Right cardiac atrium (tissue), 5 donors: ENCODE results near the gene CRIP2. TPM values are rescaled to one million over a fixed set of nuclear protein-coding genes. Genes with fewer than 3 reads are reported as not detected.
A peak's percentile ranks its signal among the peaks of the same experiment; 100 is the strongest.

ENCODE experiments used
- ATAC-seq, 2 donors: fragments of 200-7000 bp; cut with Tn5 transposase; one replicate each; pipeline versions ENCODE4 v1.8.0 to v1.9.1; 2020; ENCODE audit warnings: moderate library complexity in 2 of 2, mild to moderate bottlenecking in 1 of 2
- DNase-seq, 3 donors: peaks; one replicate each; pipeline ENCODE4 v3.0.0-alpha.2; 2020
- H3K27ac ChIP-seq: one replicate; pipeline ENCODE4 v1.5.1; 2013; ENCODE audit warnings: mild to moderate bottlenecking, low read length, control low read depth, moderate library complexity
- H3K27me3 ChIP-seq: one replicate; pipeline ENCODE4 v1.6.1; 2013; ENCODE audit not compliant: control insufficient read depth, insufficient read depth
- H3K4me1 ChIP-seq: one replicate; pipeline ENCODE4 v1.6.1; 2013; ENCODE audit warnings: low read length; ENCODE audit not compliant: control insufficient read depth, insufficient read depth
- H3K4me3 ChIP-seq: one replicate; pipeline ENCODE4 v1.5.1; 2013; ENCODE audit warnings: low read length, control low read depth
- H3K9me3 ChIP-seq: one replicate; pipeline ENCODE4 v1.6.1; 2013; ENCODE audit warnings: low read length; ENCODE audit not compliant: control insufficient read depth
- WGBS: extraction: QIAGEN DNeasy Blood & Tissue Kit; methylation state at CpG from one replicate; pipeline ENCODE4 v1.1.7; 2013; 5-methylcytosine and 5-hydroxymethylcytosine counted together
- intact Hi-C, 4 donors: fragments of 100-400 bp; cut with DNase I; formaldehyde crosslinking; loops; one replicate each; pipeline versions ENCODE4 v1.11.0 to v1.14.0; 2022 to 2023
- polyA plus RNA-seq: library from polyadenylated mRNA; stranded (reverse); fragments of 200-250 nt; gene quantifications from one replicate; pipeline ENCODE4 v1.2.3, GENCODE V29; 2013
- total RNA-seq, 4 donors: library from RNA; stranded (reverse); fragmentation: NEBNext Ultra II Directional; extraction: Animal tissue kit (Norgen Biotek cat#: 25700); gene quantifications; one replicate each; pipeline ENCODE4 v1.2.1, GENCODE V29; 2021
- donor health status: healthy with polysubstance abuse.
- donor health status: DM: no; HTN: yes; CAD: no.
- donor health status: DM: no; HTN: no; CAD: no.
- donor health status: DM: no; HTN: yes; CAD: no; lungs with severe emphysema.
- donor health status: DM: yes; HTN: yes; CAD: no.

CRIP2 gene
- total and polyA plus RNA-seq, 5 donors = 1,091 to 1,790 (median 1,274) TPM

- 86% methylated on average over 12 of the region's 12 CpGs for WGBS
- Histone ChIP-seq H3K4me3 (no peak overlapping the region), H3K27ac (no peak overlapping the region), H3K4me1 (no peaks in the 10 kb centered on the region), H3K9me3 (no peaks in the 10 kb centered on the region), H3K27me3 (no peaks in the 10 kb centered on the region)
- ATAC-seq (no peak), DNase-seq (peak in 2 of 3 donors; percentile 9 to 38)
- intact Hi-C loops = no loop called here
These were observed 31.8 kb upstream of the CRIP2 start for GRCh38 chr14:105442834-105443233.

GRCh38 chr14:105444859-105445258, 29.8 kb upstream of the CRIP2 start:
- H3K4me3 ChIP-seq = no peak overlapping the region
- peak; percentile 13 to 48 (median 42) for DNase-seq
- no peak overlapping the region for H3K27ac ChIP-seq
- no peaks in the 10 kb centered on the region for H3K9me3 ChIP-seq
- H3K27me3 ChIP-seq = no peaks in the 10 kb centered on the region
- ATAC-seq = no peak
- H3K4me1 ChIP-seq = no peaks in the 10 kb centered on the region
- WGBS = 90% methylated on average over 17 of the region's 17 CpGs
- intact Hi-C loops = loop anchor here in 2 of 4 donors (5.0 kb wide), 2 partner anchors 42 to 73 kb away; partner anchors contain the start of gene CRIP1 (in 1 of the 2)

GRCh38 chr14:105445290-105445689, 29.3 kb upstream of the CRIP2 start:
- Histone ChIP-seq H3K9me3 (no peaks in the 10 kb centered on the region), H3K27ac (no peak overlapping the region), H3K4me3 (no peak overlapping the region), H3K4me1 (no peaks in the 10 kb centered on the region), H3K27me3 (no peaks in the 10 kb centered on the region)
- peak; percentile 11 to 59 (median 45) for DNase-seq
- no peak for ATAC-seq
- 82% methylated on average over 24 of the region's 24 CpGs for WGBS
- intact Hi-C loops = loop anchor here in 2 of 4 donors (5.0 kb wide), 2 partner anchors 42 to 73 kb away; partner anchors contain the start of gene CRIP1 (in 1 of the 2)

GRCh38 chr14:105445901-105446845, 28.4 kb upstream of the CRIP2 start:
- Histone ChIP-seq H3K4me1 (no peaks in the 10 kb centered on the region), H3K4me3 (no peak overlapping the region), H3K9me3 (no peaks in the 10 kb centered on the region), H3K27me3 (no peaks in the 10 kb centered on the region), H3K27ac (no peak overlapping the region)
- DNase-seq = peak; percentile 17 to 52 (median 39)
- intact Hi-C loops = loop anchor here in 2 of 4 donors (5.0 kb wide), 2 partner anchors 41 to 74 kb away; partner anchors contain the start of gene CRIP1 (in 1 of the 2)
- WGBS = 83% methylated on average over 26 of the region's 26 CpGs
- no peak for ATAC-seq

DNA sequence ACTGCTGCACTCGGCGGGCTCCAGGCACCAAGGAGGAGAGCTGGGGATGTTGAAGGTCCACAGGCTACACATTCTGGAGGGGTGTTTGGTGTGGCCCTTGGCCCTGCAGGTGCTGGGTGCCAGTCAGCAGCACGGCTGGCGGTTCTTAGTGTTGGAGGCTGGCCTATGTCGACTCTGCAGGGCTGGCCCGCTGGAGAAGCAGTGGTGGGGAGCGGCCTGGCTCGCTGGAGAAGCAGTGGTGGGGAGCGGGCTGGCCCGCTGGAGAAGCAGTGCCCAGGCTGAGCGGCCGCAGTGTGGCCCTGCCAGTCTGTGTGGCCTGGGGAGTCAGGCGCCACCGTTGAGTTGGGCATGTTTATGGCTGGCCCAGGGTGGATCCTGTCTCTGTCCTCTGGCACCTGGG, 27.6 kb upstream of the CRIP2 start:
- Histone ChIP-seq H3K4me3 (no peak overlapping the region), H3K9me3 (no peaks in the 10 kb centered on the region), H3K4me1 (no peaks in the 10 kb centered on the region), H3K27ac (no peak overlapping the region), H3K27me3 (no peaks in the 10 kb centered on the region)
- intact Hi-C loops = loop anchor here in 2 of 4 donors (5.0 kb wide), 2 partner anchors 40 to 75 kb away; partner anchors contain the start of gene CRIP1 (in 1 of the 2)
- ATAC-seq = no peak
- peak in 2 of 3 donors; percentile 27 to 37 for DNase-seq
- WGBS = 78% methylated on average over 14 of the region's 14 CpGs

- no peak overlapping the region for H3K27ac ChIP-seq
- intact Hi-C loops = loop anchor here in 2 of 4 donors (5.0 kb wide), 2 partner anchors 39 to 76 kb away; partner anchors contain the start of gene CRIP1 (in 1 of the 2)
- H3K4me1 ChIP-seq = no peaks in the 10 kb centered on the region
- 75% methylated on average over 31 of the region's 31 CpGs for WGBS
- no peak overlapping the region for H3K4me3 ChIP-seq
- no peaks in the 10 kb centered on the region for H3K9me3 ChIP-seq
- ATAC-seq (peak; percentile 1 to 6), DNase-seq (peak; percentile 18 to 61 (median 45))
- no peaks in the 10 kb centered on the region for H3K27me3 ChIP-seq
These were observed 26.7 kb upstream of the CRIP2 start for GRCh38 chr14:105447651-105448640.

- ATAC-seq (peak; percentile 87 to 88), DNase-seq (peak; percentile 77 to 93 (median 93))
- intact Hi-C loops = loop anchor here in 2 of 4 donors (5.0 kb wide), 2 partner anchors 39 to 76 kb away; partner anchors contain the start of gene CRIP1 (in 1 of the 2)
- Histone ChIP-seq H3K4me3 (no peak overlapping the region), H3K27me3 (no peaks in the 10 kb centered on the region), H3K4me1 (no peaks in the 10 kb centered on the region), H3K9me3 (no peaks in the 10 kb centered on the region), H3K27ac (no peak overlapping the region)
- 24% methylated on average over 16 of the region's 16 CpGs for WGBS
These were observed 25.9 kb upstream of the CRIP2 start for GRCh38 chr14:105448706-105449111.

DNA sequence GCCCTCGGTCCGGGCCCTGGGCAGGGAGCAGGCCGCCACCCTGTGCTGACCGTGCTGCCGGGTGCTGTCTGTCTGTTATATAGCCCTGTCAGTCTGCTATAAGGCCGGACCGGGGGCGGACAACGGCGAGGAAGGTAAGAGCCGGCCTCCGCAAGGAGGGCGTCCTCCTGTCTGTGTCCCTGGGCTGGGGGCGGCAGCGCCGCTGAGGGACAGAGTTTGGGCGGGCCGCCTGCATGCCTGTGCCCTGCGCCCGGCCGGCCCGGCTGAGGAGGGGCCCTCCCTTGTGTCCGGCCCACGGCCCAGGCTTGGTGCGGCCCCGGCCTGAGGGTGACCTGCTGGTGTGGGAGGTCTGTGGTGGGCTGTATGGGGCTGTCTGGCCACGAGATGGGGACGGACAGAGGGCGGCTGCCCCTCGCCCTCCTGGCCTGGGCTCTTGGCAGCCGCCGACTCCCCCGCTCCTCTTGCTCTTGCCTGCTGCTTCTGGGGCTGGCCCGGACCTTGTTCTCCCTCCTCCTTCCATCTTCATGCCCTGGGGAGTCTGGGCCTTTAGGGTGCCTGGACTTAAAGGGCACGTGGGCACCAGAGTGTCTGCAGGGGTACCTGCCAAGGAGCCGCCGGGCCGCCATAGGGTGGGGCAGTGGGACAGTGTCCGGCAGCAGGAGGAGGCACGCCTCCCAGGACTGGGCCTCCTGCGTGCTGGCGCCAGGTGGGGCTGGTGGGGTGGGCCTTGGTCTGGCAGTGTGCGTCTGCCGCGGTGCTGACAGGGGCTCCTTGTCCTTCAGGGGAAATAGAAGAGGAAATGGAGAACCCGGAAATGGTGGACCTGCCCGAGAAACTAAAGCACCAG, 25.1 kb upstream of the CRIP2 start:
- WGBS = 86% methylated on average over 47 of the region's 47 CpGs
- Histone ChIP-seq H3K4me1 (no peaks in the 10 kb centered on the region), H3K27me3 (no peaks in the 10 kb centered on the region), H3K4me3 (no peak overlapping the region), H3K9me3 (no peaks in the 10 kb centered on the region), H3K27ac (no peak overlapping the region)
- DNase-seq = peak; percentile 20 to 70 (median 56)
- peak; percentile 1 to 19 for ATAC-seq
- intact Hi-C loops = loop anchor here in 2 of 4 donors (5.0 kb wide), 2 partner anchors 38 to 77 kb away; partner anchors contain the start of gene CRIP1 (in 1 of the 2)

DNA sequence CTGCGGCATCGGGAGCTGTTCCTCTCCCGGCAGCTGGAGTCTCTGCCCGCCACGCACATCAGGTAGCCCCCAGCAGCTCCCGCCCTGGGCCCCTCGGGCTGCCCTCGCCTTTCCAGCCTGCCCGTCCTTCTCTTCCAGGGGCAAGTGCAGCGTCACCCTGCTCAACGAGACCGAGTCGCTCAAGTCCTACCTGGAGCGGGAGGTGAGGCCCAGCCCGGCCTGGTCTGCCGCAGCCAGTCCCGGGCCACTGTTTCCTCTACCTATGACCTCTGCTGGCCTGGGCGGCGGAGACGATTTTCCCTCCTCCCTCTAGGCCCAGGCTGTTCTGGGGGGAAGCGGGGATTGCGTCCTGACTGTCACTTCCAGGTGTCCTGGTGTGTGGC, 24.5 kb upstream of the CRIP2 start:
- H3K27ac ChIP-seq = no peak overlapping the region
- no peak overlapping the region for H3K4me3 ChIP-seq
- H3K9me3 ChIP-seq = no peaks in the 10 kb centered on the region
- intact Hi-C loops = no loop called here
- no peaks in the 10 kb centered on the region for H3K27me3 ChIP-seq
- DNase-seq (peak in 1 of 3 donors; percentile 55), ATAC-seq (no peak)
- WGBS = 84% methylated on average over 22 of the region's 22 CpGs
- H3K4me1 ChIP-seq = no peaks in the 10 kb centered on the region
